Panc1 (cell line): ENCODE data around the gene GALNT9.

Experiments used
- POLR2AphosphoS5 ChIP-seq: IDR thresholded peaks from 2 replicates; pipeline ENCODE4 v1.6.1; 2012; ENCODE audit warnings: mild to moderate bottlenecking, low read depth, low read length, moderate library complexity
- REST ChIP-seq, 2 experiments: IDR thresholded peaks; 2 replicates each; pipeline ENCODE4 v1.6.1; 2011 to 2012; ENCODE audit warnings: low read depth in 2 of 2, control low read depth in 1 of 2, low read length in 1 of 2, mild to moderate bottlenecking in 1 of 2, moderate library complexity in 1 of 2; ENCODE audit not compliant: insufficient read depth in 1 of 2
- SIN3A ChIP-seq: IDR thresholded peaks from 2 replicates; pipeline ENCODE4 v1.6.1; 2012; ENCODE audit warnings: low read depth, mild to moderate bottlenecking, low read length, moderate library complexity, borderline replicate concordance; ENCODE audit not compliant: insufficient read depth
- TCF7L2 ChIP-seq: IDR thresholded peaks from 2 replicates; pipeline ENCODE4 v1.6.1; 2011; ENCODE audit warnings: mild to moderate bottlenecking, low read depth, low read length, inconsistent platforms
- TF ChIP-seq, protein P1 (sequence below): fragments of 450-650 bp; IDR thresholded peaks from 2 replicates; pipeline ENCODE4 v1.5.1; 2017; ENCODE audit warnings: mild to moderate bottlenecking

DNA sequence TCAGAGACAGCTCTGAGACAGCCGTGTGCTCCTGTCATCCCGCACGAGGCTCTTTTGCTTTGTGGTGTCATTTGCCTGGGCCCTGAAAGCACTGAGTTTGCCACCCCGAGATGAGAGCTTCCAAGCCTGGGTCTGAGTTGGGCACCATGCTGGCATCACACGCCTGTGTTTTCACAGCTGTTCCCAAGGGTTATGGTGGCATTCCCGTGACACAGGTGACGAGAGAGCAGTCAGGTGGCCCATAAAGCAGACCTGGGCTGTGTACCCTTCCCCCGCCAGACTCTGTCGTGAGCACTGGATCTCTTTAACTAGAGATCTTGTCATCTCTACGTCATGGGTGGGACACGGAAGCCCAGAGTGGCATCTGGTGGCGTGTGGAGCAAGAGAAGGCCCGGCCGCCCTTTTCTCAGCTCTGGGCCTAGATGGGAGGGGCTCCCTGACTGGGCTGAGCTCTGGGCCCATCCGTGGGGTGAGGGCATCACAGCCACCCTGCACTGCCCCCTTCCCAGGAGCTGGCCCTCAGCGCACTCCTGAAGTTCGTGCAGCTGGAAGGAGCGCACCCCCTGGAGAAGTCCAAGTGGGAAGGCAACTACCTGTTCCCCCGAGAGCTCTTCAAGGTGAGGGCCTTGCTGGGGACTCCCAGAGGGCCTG lies 182.5 kb downstream of the GALNT9 start:
- TF ChIP-seq, protein P1, sequence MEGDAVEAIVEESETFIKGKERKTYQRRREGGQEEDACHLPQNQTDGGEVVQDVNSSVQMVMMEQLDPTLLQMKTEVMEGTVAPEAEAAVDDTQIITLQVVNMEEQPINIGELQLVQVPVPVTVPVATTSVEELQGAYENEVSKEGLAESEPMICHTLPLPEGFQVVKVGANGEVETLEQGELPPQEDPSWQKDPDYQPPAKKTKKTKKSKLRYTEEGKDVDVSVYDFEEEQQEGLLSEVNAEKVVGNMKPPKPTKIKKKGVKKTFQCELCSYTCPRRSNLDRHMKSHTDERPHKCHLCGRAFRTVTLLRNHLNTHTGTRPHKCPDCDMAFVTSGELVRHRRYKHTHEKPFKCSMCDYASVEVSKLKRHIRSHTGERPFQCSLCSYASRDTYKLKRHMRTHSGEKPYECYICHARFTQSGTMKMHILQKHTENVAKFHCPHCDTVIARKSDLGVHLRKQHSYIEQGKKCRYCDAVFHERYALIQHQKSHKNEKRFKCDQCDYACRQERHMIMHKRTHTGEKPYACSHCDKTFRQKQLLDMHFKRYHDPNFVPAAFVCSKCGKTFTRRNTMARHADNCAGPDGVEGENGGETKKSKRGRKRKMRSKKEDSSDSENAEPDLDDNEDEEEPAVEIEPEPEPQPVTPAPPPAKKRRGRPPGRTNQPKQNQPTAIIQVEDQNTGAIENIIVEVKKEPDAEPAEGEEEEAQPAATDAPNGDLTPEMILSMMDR: no peak
- TF ChIP-seq SIN3A: no peak
- TF ChIP-seq POLR2AphosphoS5: no peak
- TF ChIP-seq REST (IDR thresholded peaks at IDR 0.05; ENCODE audit: insufficient read depth in 1 of 2, low read depth in 2 of 2, low read length in 1 of 2): no peak
- no peak for TF ChIP-seq TCF7L2
